GM04503 (cell line): ENCODE results near the gene TBC1D22A.
"Not testable (repeated sequence)": the region's sequence is repeated elsewhere in the genome, so short reads cannot be mapped to it uniquely, and the experiment has no call there.

Experiments used
- DNase-seq: peaks from one replicate; pipeline ENCODE4 v3.0.0-alpha.2; 2012; ENCODE audit warnings: low read depth

Gene TBC1D22A

DNA sequence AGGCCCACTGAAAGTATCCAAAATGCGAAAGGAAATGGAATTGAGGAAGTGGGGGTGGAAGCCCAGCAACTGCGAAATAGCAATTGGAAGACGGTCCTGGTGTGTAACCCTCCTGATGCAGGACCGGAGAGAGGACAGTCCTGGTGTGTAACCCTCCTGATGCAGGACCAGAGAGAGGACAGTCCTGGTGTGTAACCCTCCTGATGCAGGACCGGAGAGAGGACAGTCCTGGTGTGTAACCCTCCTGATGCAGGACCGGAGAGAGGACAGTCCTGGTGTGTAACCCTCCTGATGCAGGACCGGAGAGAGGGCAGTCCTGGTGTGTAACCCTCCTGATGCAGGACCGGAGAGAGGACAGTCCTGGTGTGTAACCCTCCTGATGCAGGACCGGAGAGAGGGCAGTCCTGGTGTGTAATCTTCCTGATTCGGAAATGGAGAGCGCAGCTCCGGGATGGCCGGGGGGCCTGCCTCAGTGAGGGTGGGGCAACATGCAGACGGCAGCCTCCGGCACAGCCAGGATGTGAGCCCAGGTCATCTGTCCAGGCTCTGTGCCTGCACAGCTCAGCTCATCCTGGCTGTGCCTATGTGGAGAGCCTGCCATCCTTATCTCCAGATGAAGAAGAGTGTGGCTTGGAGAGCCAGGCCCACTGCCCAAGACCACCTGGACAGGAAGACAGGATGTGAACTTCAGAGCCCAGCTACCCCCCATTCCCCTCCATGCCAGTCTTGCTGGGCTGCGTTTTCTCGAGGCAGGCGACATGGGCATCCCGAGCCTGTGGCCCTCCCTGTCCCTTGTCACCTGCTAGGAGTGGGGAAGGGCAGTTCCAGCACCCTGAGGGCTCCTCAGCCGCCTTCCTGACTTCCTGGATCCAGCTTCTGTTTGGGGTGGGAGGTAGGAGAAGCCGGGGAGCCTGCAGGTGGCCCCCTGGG lies 408.3 kb downstream of the TBC1D22A start:
- not testable (repeated sequence) for DNase-seq

GRCh38 chr22:47171441-47172221 lies 409.2 kb downstream of the TBC1D22A start:
- DNase-seq, result no peak

- no peak for DNase-seq
These were observed 410.5 kb downstream of the TBC1D22A start for GRCh38 chr22:47172771-47173534.

DNA sequence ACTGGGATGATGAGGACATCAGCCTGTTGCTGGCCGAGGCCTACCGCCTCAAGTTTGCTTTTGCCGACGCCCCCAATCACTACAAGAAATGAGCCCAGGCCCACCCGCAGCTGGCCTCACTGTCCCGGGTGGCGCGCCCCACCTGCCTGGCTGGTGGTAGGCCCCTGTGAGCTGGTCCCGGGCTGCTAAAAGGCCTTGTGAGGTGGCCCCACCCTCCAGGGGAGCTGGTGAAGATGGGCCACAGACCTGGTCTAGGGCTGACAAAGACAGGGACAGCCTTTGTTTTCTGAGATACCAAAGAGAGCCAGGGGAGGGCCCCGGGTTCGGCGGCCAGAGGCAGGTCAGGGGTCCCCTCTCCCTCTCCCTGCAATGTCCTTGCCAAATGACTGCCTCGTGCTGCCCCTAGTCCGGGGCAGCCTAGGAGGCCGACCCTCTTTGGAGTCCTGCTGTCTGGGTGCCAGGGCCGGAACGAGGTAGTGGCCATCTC lies 411.1 kb downstream of the TBC1D22A start:
- no peak for DNase-seq

- no peak for DNase-seq
These were observed 411.6 kb downstream of the TBC1D22A start for GRCh38 chr22:47174096-47174495.

GRCh38 chr22:47174671-47175112 lies 412.2 kb downstream of the TBC1D22A start:
- DNase-seq, result no peak

DNA sequence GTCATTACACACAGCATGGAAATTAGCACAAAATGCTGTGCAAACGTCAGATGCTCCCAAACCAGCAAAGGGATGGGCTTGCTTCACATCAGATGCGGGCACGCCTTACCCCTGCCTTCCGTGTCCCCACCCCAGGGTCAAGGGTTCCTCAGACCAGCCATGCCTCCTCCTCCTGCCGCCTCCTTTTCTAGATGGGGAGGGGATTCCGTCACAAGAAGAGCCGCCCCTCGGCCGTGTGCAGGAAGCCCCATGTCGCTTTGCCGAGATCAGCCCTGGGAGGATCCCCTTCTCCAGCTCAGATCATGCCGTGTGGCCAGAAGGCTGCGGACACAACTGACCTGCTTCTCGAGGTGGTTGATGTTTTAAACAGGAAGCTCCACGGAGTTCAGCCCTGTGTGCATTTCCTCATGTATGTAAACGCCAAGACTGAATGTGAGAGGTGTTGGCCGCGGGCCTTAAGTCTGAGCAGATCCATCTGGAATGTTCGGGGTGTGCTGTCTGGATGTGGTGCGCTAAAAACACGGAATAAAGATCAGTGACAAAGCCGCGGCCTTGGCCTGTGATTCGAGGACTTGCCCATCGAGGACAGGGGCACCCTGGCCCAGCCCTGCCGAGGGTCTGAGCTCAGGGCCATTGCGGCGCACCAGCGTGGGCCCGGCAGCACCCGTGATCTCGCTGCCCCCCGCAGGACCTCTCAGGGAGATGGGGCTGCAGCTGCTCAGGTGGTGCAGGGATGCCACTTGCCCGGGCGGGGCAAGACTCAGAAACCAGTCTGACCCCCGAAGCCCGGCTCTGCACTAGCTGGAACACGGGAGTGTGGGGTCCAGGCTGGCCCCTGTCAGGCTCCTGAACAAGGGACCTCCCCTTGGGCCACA lies 412.9 kb downstream of the TBC1D22A start:
- DNase-seq, result no peak

- DNase-seq, result no peak
These were observed 413.6 kb downstream of the TBC1D22A start for GRCh38 chr22:47176026-47176389.

GRCh38 chr22:47176573-47177333 lies 414.3 kb downstream of the TBC1D22A start:
- no peak for DNase-seq

GRCh38 chr22:47177334-47177815 lies 414.9 kb downstream of the TBC1D22A start:
- DNase-seq, result no peak

GRCh38 chr22:47178339-47178738 lies 415.9 kb downstream of the TBC1D22A start:
- no peak for DNase-seq

GRCh38 chr22:47180796-47181195 lies 418.3 kb downstream of the TBC1D22A start:
- DNase-seq, result no peak

- DNase-seq, result no peak
These were observed 424.9 kb downstream of the TBC1D22A start for GRCh38 chr22:47187176-47187957.

- no peak for DNase-seq
These were observed 426.0 kb downstream of the TBC1D22A start for GRCh38 chr22:47188261-47189055.

GRCh38 chr22:47189056-47189916 lies 426.8 kb downstream of the TBC1D22A start:
- DNase-seq, result no peak

- no peak for DNase-seq
These were observed 428.0 kb downstream of the TBC1D22A start for GRCh38 chr22:47190276-47190956.
